Measurements from ENCODE around the gene GPRASP3. TPM values are rescaled to one million over a fixed set of nuclear protein-coding genes. Genes with fewer than 3 reads are reported as not detected.
A peak's percentile ranks its signal among the peaks of the same experiment; 100 is the strongest.
"Not testable (repeated sequence)": the region's sequence is repeated elsewhere in the genome, so short reads cannot be mapped to it uniquely, and the experiment has no call there.

Gene GPRASP3
- total and polyA plus RNA-seq, 8 donors, result 0.45 to 7.3 (median 0.93) TPM

- Histone ChIP-seq H3K27me3 (peaks cover 0 to 17% (median 5%) of the 10 kb centered on the region in 3 donors), H3K4me3 (peak within 1 kb of the TSS; percentile 62 to 64 (median 64)), H3K9me3 (no peaks in the 10 kb centered on the region), H3K27ac (peak within 1 kb of the TSS; percentile 16 to 87 (median 74)), H3K36me3 (no peaks in the 10 kb centered on the region), H3K4me1 (peaks cover 0 to 8% (median 5%) of the 10 kb centered on the region in 4 donors)
- 0 to 64% (median 25%) methylated on average over 37 to 61 of the region's 68 CpGs; no CpG with 5 or more reads in 1 of the 5 donors for WGBS, 5 donors
- DNase-seq, result peak; percentile 48 to 83
- intact Hi-C loops (cut with DNase I; ENCODE audit: low total_unique reads), result no loop called here
- TF ChIP-seq EP300 (IDR thresholded peaks at IDR 0.05) (no peak), POLR2AphosphoS5 (IDR thresholded peaks at IDR 0.05) (no peak), POLR2A (IDR thresholded peaks at IDR 0.05) (no peak), CTCF (IDR thresholded peaks at IDR 0.05) (no peak)
These were observed 8.2 kb upstream of the GPRASP3 start, which contains the start of gene GPRASP2 for GRCh38 chrX:102712216-102712966. TSS of gene GPRASP2 (plus strand) at chrX:102712448. CDS start at chrX:102714870, 2,422 bp downstream.

- Histone ChIP-seq H3K27me3 (peaks cover 0 to 17% (median 5%) of the 10 kb centered on the region in 3 donors), H3K4me3 (peak overlapping the region; percentile 62 to 64 (median 64)), H3K36me3 (no peaks in the 10 kb centered on the region), H3K9me3 (no peaks in the 10 kb centered on the region), H3K27ac (peak overlapping the region; percentile 16 to 87 (median 74)), H3K4me1 (peaks cover 0 to 8% (median 5%) of the 10 kb centered on the region in 4 donors)
- WGBS, 5 donors, result 3 to 56% (median 9%) methylated on average over 10 to 23 of the region's 23 CpGs
- no peak for TF ChIP-seq EP300 (IDR thresholded peaks at IDR 0.05)
- TF ChIP-seq POLR2A (IDR thresholded peaks at IDR 0.05), result no peak
- TF ChIP-seq POLR2AphosphoS5 (IDR thresholded peaks at IDR 0.05), result peak in 1 of 3 donors; percentile 7
- TF ChIP-seq CTCF (IDR thresholded peaks at IDR 0.05), result peak in 5 of 7 experiments; percentile 24 to 52 (median 43)
- DNase-seq, result peak; percentile 42 to 86
- intact Hi-C loops (cut with DNase I; ENCODE audit: low total_unique reads), result no loop called here
These were observed 7.4 kb upstream of the GPRASP3 start for GRCh38 chrX:102712981-102713625.

GRCh38 chrX:102714994-102715393 lies 5.5 kb upstream of the GPRASP3 start:
- Histone ChIP-seq H3K9me3 (no peaks in the 10 kb centered on the region), H3K27me3 (peaks cover 0 to 17% (median 5%) of the 10 kb centered on the region in 3 donors), H3K4me3 (no peak overlapping the region), H3K36me3 (no peaks in the 10 kb centered on the region), H3K27ac (no peak overlapping the region), H3K4me1 (peaks cover 0 to 10% (median 5%) of the 10 kb centered on the region in 4 donors)
- intact Hi-C loops (cut with DNase I; ENCODE audit: low total_unique reads), result no loop called here
- no peak for DNase-seq
- TF ChIP-seq POLR2AphosphoS5 (IDR thresholded peaks at IDR 0.05) (no peak), POLR2A (IDR thresholded peaks at IDR 0.05) (no peak), EP300 (IDR thresholded peaks at IDR 0.05) (no peak), CTCF (IDR thresholded peaks at IDR 0.05) (no peak)
- WGBS, 5 donors, result 65 to 91% (median 83%) methylated on average over 1 to 6 of the region's 6 CpGs

- no peak overlapping the region for H3K4me3 ChIP-seq
- no peak for TF ChIP-seq EP300 (IDR thresholded peaks at IDR 0.05)
- TF ChIP-seq POLR2AphosphoS5 (IDR thresholded peaks at IDR 0.05), result no peak
- no peak for TF ChIP-seq CTCF (IDR thresholded peaks at IDR 0.05)
- TF ChIP-seq POLR2A (IDR thresholded peaks at IDR 0.05), result no peak
- intact Hi-C loops (cut with DNase I; ENCODE audit: low total_unique reads), result no loop called here
- H3K9me3 ChIP-seq, result no peaks in the 10 kb centered on the region
- H3K27ac ChIP-seq, result no peak overlapping the region
- WGBS, 5 donors, result 87 to 96% (median 90%) methylated on average over 5 of the region's 5 CpGs
- no peak for DNase-seq
- no peaks in the 10 kb centered on the region for H3K36me3 ChIP-seq
- H3K27me3 ChIP-seq, result peaks cover 0 to 17% (median 5%) of the 10 kb centered on the region in 3 donors
- peaks cover 0 to 12% (median 5%) of the 10 kb centered on the region in 4 donors for H3K4me1 ChIP-seq
These were observed 4.6 kb upstream of the GPRASP3 start for GRCh38 chrX:102715967-102716366.

GRCh38 chrX:102721169-102721506 lies 595 bp downstream of the GPRASP3 start:
- 27 to 47% (median 29%) methylated on average over 6 to 7 of the region's 7 CpGs for WGBS, 5 donors

More at GRCh38 chrX:102721169-102721506, 595 bp downstream of the GPRASP3 start:
- H3K9me3 ChIP-seq; DNase-seq; intact Hi-C loops (cut with DNase I; ENCODE audit: low total_unique reads); H3K27me3 ChIP-seq; H3K4me1 ChIP-seq; H3K36me3 ChIP-seq: not testable (repeated sequence)
- Histone ChIP-seq H3K27ac (peak overlapping the region in 1 of 5 donors; percentile 67), H3K4me3 (peak overlapping the region; percentile 31 to 54 (median 49))
